SU-DHL-6 (cell line): Measurements from ENCODE around the gene TMEM131.

Experiments used
- H2AFZ ChIP-seq: fragments of 200-600 bp; sonication (generic); 2 replicates; pipeline ENCODE4 v1.6.1; 2014; ENCODE audit warnings: low read depth, mild to moderate bottlenecking, moderate library complexity, mixed read lengths, antibody characterized with exemption, low read length; ENCODE audit not compliant: severe bottlenecking
- H3F3A ChIP-seq: fragments of 200-600 bp; shearing (Covaris generic); 2 replicates; pipeline ENCODE4 v1.6.0; 2016; ENCODE audit warnings: antibody characterized with exemption, mild to moderate bottlenecking; ENCODE audit not compliant: insufficient read depth
- H3K27ac ChIP-seq: fragments of 200-600 bp; sonication (generic); 2 replicates; pipeline ENCODE4 v1.5.1; 2016; ENCODE audit warnings: low read depth, mild to moderate bottlenecking, low read length, moderate library complexity, mixed read lengths
- H3K27me3 ChIP-seq: fragments of 200-600 bp; sonication (generic), shearing (Covaris generic); 2 replicates; pipeline ENCODE4 v1.6.0; 2014; ENCODE audit warnings: mild to moderate bottlenecking, low read length
- H3K36me3 ChIP-seq: fragments of 200-600 bp; sonication (generic); 2 replicates; pipeline ENCODE4 v1.6.1; 2014; ENCODE audit warnings: mild to moderate bottlenecking, low read length, mixed read lengths
- H3K4me2 ChIP-seq: fragments of 300-600, 200-600 bp; shearing (Covaris generic), sonication (generic); 2 replicates; pipeline ENCODE4 v1.6.0; 2014; ENCODE audit warnings: low read length, low read depth, mild to moderate bottlenecking; ENCODE audit not compliant: poor library complexity, severe bottlenecking
- H3K4me3 ChIP-seq: fragments of 200-600 bp; sonication (generic); 2 replicates; pipeline ENCODE4 v1.5.1; 2014; ENCODE audit warnings: antibody characterized with exemption, low read length, mild to moderate bottlenecking, mixed read lengths; ENCODE audit not compliant: insufficient read depth, poor library complexity, severe bottlenecking
- H3K79me2 ChIP-seq: fragments of 200-600 bp; sonication (generic); 2 replicates; pipeline ENCODE4 v1.6.1; 2014; ENCODE audit warnings: mild to moderate bottlenecking, low read length, moderate library complexity; ENCODE audit not compliant: insufficient read depth
- H3K9ac ChIP-seq: fragments of 200-600 bp; sonication (generic); 2 replicates; pipeline ENCODE4 v1.7.0; 2014; ENCODE audit warnings: mild to moderate bottlenecking, low read length
- H3K9me2 ChIP-seq: fragments of 200-600 bp; sonication (generic); replicated peaks from 2 replicates; pipeline ENCODE4 v1.6.1; 2014; ENCODE audit warnings: low read length; ENCODE audit not compliant: insufficient read depth
- H3K9me3 ChIP-seq: fragments of 200-600 bp; sonication (generic); 2 replicates; pipeline ENCODE4 v1.6.1; 2014; ENCODE audit warnings: low read length, mixed read lengths; ENCODE audit not compliant: insufficient read depth
- H4K20me1 ChIP-seq: fragments of 200-600 bp; sonication (generic); 2 replicates; pipeline ENCODE4 v1.6.1; 2014; ENCODE audit warnings: low read depth, mild to moderate bottlenecking, antibody characterized with exemption, low read length, moderate library complexity, mixed read lengths
- EZH2phosphoT487 ChIP-seq: fragments of 200-600 bp; sonication (generic), shearing (Covaris generic); conservative IDR thresholded peaks from 2 replicates; pipeline ENCODE4 v1.6.1; 2018; ENCODE audit warnings: mild to moderate bottlenecking, antibody characterized with exemption, low read length, moderate library complexity, mixed read lengths
- TF ChIP-seq, protein P1 (sequence below): fragments of 200-600 bp; sonication (generic); IDR thresholded peaks from one replicate; pipeline ENCODE4 v1.5.1; 2017; ENCODE audit warnings: antibody characterized with exemption, mild to moderate bottlenecking, low read length, moderate library complexity; ENCODE audit not compliant: insufficient read depth, poor library complexity, severe bottlenecking

Gene TMEM131

DNA sequence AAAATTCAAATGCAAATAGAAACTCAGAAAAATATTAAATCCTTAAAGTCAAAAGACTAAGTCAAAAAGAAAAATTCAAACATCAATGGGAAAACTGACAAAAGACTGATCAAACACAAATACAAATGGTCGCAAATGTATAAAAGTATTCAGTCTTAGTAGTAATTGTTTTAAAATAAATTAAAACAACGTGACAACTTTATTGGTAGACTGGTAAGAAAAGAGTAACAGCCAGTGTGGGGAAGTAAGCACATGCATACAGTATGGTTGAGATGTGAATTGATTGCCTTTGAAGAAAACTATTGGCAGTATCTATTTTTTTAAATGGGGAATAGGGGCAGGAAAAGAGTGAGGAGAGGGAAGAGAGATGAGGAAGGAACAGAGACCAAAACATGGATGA lies 9.8 kb downstream of the TMEM131 start:
- H3K4me2 ChIP-seq = no peak overlapping the region
- peaks cover 24% of the 10 kb centered on the region; the same call in 1 of the 2 replicates for H3K36me3 ChIP-seq
- H3K9me3 ChIP-seq = peaks cover 9% of the 10 kb centered on the region; the same call in 1 of the 2 replicates
- no peak overlapping the region for H3K27ac ChIP-seq
- no peaks in the 10 kb centered on the region for H3F3A ChIP-seq
- H3K79me2 ChIP-seq = peaks cover 83% of the 10 kb centered on the region
- H3K9me2 ChIP-seq = no peaks in the 10 kb centered on the region
- H3K9ac ChIP-seq = no peak overlapping the region
- no peaks in the 10 kb centered on the region for H3K27me3 ChIP-seq
- H4K20me1 ChIP-seq = peaks cover 18% of the 10 kb centered on the region
- TF ChIP-seq, protein P1, sequence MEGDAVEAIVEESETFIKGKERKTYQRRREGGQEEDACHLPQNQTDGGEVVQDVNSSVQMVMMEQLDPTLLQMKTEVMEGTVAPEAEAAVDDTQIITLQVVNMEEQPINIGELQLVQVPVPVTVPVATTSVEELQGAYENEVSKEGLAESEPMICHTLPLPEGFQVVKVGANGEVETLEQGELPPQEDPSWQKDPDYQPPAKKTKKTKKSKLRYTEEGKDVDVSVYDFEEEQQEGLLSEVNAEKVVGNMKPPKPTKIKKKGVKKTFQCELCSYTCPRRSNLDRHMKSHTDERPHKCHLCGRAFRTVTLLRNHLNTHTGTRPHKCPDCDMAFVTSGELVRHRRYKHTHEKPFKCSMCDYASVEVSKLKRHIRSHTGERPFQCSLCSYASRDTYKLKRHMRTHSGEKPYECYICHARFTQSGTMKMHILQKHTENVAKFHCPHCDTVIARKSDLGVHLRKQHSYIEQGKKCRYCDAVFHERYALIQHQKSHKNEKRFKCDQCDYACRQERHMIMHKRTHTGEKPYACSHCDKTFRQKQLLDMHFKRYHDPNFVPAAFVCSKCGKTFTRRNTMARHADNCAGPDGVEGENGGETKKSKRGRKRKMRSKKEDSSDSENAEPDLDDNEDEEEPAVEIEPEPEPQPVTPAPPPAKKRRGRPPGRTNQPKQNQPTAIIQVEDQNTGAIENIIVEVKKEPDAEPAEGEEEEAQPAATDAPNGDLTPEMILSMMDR = no peak
- no peak for TF ChIP-seq EZH2phosphoT487
- H2AFZ ChIP-seq = no peak overlapping the region
- H3K4me3 ChIP-seq = no peak overlapping the region

DNA sequence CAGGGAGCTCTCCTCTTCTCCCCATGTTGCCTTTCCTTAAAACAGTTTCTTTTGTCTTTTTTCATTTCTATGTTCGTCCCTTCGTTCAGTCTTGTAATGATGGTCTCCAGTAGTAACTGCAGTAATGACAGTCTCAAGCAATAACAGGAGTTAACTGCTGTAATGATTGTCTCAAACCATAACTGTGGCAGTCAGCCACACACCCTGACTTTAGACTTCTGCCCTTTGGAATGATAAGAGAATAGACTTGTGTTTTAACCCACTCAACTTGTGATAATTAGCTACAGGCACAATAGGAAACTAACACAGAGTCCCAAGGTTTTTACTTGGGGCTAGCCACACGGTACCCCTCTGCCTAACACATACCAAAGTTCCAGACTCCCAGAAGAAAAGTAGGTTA lies 12.1 kb downstream of the TMEM131 start:
- Histone ChIP-seq H3K4me2 (no peak overlapping the region), H3K9me2 (no peaks in the 10 kb centered on the region), H2AFZ (no peak overlapping the region), H3F3A (no peaks in the 10 kb centered on the region), H3K27me3 (no peaks in the 10 kb centered on the region), H3K9ac (no peak overlapping the region), H3K36me3 (peaks cover 19% of the 10 kb centered on the region; the same call in 1 of the 2 replicates), H3K4me3 (no peak overlapping the region), H3K79me2 (peaks cover 77% of the 10 kb centered on the region), H4K20me1 (peaks cover 12% of the 10 kb centered on the region; the same call in 1 of the 2 replicates), H3K9me3 (peaks cover 19% of the 10 kb centered on the region; the same call in 1 of the 2 replicates), H3K27ac (no peak overlapping the region)
- TF ChIP-seq EZH2phosphoT487 = no peak
- TF ChIP-seq, protein P1 = no peak

DNA sequence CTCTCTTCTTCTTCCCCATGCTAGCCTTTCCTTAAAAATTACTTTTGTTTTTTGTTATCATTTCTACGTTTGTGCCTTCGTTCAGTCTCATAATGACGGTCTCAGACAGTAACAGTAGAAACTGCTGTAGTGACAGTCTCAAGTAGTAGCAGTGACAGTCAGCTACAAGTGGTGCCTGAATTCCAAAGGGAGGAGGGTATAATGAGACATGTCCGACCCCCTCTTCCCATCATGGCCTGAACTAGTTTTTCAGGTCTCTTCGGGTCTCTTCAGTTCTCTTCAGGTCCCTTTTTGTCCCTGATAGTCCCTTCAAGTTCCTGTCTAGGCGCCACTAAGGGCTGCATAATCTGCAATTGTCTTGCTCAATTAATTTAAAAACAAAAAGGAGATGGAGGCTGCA lies 12.6 kb downstream of the TMEM131 start:
- H3K36me3 ChIP-seq = peaks cover 13% of the 10 kb centered on the region; the same call in 1 of the 2 replicates
- no peaks in the 10 kb centered on the region for H3K27me3 ChIP-seq
- no peaks in the 10 kb centered on the region for H3F3A ChIP-seq
- no peaks in the 10 kb centered on the region for H3K9me2 ChIP-seq
- TF ChIP-seq, protein P1 = no peak
- TF ChIP-seq EZH2phosphoT487 = no peak
- H2AFZ ChIP-seq = no peak overlapping the region
- H3K4me3 ChIP-seq = no peak overlapping the region
- peaks cover 13% of the 10 kb centered on the region; the same call in 1 of the 2 replicates for H3K9me3 ChIP-seq
- H3K4me2 ChIP-seq = no peak overlapping the region
- peaks cover 12% of the 10 kb centered on the region for H4K20me1 ChIP-seq
- no peak overlapping the region for H3K27ac ChIP-seq
- H3K9ac ChIP-seq = no peak overlapping the region
- H3K79me2 ChIP-seq = peaks cover 72% of the 10 kb centered on the region
